HG03066 (cell line): ENCODE results near the gene IL3RA.

ENCODE experiments used
- ATAC-seq: cut with Tn5 transposase; IDR thresholded peaks from one replicate; pipeline ENCODE4 v1.9.1; 2021; ENCODE audit warnings: low read depth; ENCODE audit not compliant: unreplicated experiment

The IL3RA gene

DNA sequence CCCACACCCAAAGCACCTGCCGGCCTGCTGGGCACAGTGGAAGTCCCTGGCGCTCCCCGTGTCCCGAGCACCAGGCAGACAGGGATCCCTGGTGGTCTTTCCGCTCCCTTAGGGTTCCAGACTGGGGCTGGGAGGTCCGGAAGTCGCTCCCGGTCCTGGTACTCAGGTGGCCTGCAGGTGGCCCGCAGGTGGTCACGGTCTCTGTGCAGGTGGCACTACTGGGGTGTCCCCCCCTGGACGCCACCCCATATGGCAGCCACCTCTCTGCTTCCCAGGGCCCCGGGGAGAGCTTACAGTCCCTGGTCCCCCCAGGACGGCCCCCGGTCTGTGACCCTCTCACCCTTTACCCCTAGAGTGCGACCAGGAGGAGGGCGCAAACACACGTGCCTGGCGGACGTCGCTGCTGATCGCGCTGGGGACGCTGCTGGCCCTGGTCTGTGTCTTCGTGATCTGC, 41.7 kb downstream of the IL3RA start:
- ATAC-seq, result no peak

DNA sequence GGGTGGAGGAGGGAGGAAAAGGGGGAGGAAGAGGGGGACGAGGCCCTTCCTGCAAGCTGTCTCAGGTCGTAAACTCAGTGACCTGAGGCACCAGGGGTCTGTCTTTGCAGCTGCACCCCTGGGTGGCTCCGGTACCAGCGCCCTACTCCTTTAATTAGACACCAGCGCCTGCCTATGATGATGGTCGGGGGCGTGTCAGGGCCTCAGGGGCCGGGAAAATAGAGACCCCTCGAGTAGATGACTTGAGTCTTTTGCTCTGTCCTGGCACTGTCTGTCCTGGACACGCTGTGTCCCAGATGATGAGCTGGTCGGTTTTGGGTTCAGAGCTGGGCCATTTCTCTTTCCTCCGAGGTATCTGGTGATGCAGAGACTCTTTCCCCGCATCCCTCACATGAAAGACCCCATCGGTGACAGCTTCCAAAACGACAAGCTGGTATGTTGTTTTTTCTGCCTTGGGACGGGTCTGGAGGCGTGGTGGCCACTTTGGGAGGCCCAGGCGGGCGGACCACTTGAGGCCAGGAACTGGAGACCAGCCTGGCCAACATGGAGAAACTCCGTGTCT, 44.2 kb downstream of the IL3RA start:
- ATAC-seq, result no peak

GRCh38 chrX:1384658-1385252, 48.2 kb downstream of the IL3RA start:
- no peak for ATAC-seq

- no peak for ATAC-seq
Observed at GRCh38 chrX:1385253-1386223, 49.0 kb downstream of the IL3RA start.

- ATAC-seq, result no peak
Observed at GRCh38 chrX:1386338-1387127, 49.9 kb downstream of the IL3RA start.

GRCh38 chrX:1387141-1387776, 50.7 kb downstream of the IL3RA start:
- ATAC-seq, result no peak

DNA sequence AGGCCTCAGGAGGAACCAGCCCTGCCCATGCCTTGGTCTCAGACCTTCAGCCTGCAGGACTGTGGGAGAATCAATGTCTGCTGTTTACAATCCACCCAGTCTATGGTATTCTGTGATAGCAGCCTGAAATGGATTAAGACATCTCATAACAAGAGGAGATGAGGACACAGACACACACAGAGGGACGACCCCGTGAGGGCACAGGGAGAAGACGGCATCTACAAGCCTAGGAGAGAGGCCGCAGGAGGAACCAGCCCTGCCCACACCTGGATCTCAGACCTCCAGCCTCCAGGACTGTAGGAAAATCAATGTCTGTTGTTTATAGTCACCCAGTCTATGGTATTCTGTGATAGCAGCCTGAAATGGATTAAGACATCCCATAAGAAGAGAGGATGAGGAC, 52.1 kb downstream of the IL3RA start:
- no peak for ATAC-seq

DNA sequence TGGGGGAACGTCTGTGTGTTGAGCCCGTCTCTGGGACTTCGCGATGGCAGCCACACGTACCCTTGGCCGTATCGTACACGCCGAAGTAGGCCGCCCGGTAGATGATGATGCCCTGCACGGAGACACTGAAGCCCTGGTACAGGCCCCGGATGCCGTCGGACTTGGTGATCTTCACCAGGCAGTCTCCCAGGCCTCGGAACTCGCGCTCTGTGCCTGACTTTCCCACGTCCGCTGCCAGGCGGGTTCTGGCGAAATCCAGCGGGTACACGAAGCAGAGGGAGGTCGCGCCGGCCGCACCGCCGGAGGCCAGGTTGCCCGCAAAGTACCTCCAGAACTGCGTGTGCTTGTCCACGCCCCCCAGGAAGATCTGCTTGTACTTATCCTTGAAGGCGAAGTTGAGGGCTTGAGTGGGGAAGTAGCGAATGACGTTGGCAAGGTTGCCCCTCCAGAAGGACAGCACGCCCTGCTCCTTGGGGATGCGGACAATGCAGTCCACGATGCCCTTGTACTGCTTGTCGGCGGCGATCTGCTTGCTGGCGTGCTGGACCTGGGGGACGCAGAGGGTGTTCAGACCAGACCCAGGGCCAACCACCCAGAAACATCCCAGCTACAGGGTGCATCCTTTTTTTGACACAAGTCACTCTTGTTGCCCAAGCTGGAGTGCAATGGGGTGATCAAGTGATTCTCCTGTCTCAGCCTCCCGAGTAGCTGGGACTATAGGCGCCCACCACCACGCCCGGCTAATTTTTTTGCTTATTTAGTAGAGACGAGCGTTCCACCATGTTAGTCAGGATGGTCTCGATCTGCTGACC, 52.8 kb downstream of the IL3RA start:
- no peak for ATAC-seq

DNA sequence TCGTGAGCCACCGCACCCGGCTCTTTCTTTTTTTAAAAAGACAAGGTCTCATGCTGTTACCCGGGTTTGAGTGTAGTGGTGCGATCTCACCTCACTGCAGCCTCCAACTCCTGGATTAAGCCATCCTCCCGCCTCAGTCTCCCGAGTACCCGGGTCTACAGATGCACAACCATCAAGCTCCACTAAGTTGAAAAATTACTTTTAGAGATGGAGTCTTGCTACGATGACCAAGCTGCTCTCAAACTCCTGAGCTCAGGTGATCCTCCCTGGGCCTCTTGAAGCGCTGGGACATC, 53.4 kb downstream of the IL3RA start:
- ATAC-seq, result no peak

GRCh38 chrX:1390621-1391369, 54.2 kb downstream of the IL3RA start:
- ATAC-seq, result no peak

GRCh38 chrX:1391370-1391706, 54.8 kb downstream of the IL3RA start:
- peak; percentile 41 for ATAC-seq

GRCh38 chrX:1391707-1392375, 55.3 kb downstream of the IL3RA start, which contains the start of gene SLC25A6:
Gene SLC25A6 (minus strand): TSS chrX:1392113. CDS start chrX:1392009, 104 bp downstream.
- peak; percentile 94 for ATAC-seq

GRCh38 chrX:1392376-1393068, 55.9 kb downstream of the IL3RA start:
- ATAC-seq, result peak; percentile 34

DNA sequence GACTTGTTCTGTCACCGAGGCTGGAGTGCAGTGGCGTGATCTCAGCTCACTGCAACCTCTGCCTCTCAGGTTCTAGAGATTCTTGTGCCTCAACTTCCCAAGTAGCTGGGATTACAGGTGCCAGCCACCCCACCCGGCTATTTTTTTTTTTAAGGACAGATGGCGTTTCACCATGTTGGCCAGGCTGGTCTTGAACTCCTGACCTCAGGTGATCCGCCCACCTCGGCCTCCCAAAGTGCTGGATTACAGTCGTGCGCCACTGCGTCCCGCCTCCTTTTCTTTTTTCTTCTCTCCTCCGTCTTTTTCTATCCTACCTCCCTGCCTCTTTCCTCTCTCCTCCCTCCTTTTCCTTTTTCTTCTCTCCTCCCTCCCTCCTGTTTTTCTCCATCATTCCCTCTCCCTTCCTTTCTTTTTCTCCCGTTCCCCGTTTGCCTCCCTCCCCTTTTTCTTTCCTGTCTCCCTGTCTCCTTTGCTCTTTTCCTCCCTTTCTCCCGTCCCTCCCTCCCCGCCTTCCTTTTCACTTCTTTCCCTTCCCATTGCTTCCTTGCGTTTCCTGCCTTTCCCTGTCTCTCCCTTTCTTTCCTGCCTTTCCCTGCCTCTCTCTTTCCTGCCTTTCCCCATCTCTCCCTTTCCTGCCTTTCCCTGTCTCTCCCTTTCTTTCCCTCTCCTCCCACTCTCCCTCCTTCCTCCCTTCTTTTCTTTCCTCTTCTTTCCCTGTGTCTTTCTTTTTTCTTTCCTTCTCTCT, 57.5 kb downstream of the IL3RA start:
- no peak for ATAC-seq

DNA sequence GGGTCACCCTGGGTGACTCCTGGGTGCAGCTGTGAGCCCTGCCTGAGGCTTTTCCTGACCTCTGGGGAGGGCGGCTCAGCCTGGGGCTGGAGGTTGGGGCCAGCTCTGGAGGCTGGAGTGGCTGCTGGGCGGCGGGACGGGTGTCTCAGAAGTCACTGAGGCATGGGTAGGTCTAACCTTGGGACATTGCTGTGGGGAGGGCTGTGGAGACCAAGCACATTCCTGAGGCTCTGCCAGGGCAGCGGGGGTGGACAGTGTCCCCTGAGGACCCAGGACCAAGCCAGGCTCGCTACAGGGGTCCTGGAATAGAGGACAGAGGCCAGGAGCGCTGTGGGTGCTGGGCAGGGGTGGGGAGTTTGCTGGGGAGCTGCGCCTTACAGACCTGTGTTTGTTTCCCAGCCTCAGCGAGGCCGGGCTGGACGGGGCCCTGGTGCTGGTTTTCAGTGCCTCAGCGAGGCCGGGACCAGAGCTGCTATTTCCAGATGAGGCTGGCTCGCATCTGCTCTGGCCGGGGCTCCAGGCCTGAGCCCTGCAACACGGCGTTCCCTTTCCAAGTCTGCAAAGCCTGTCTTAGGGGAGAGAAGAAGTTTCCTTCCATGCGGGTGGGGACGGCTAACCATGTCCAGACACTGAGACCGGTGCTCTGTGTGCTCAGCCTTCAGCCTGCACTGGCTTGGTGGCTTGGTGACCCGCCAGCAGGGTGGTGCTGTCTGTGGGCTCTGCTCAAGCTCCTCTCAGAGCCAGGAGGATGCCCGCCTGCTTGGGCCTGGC, 58.3 kb downstream of the IL3RA start:
- no peak for ATAC-seq

DNA sequence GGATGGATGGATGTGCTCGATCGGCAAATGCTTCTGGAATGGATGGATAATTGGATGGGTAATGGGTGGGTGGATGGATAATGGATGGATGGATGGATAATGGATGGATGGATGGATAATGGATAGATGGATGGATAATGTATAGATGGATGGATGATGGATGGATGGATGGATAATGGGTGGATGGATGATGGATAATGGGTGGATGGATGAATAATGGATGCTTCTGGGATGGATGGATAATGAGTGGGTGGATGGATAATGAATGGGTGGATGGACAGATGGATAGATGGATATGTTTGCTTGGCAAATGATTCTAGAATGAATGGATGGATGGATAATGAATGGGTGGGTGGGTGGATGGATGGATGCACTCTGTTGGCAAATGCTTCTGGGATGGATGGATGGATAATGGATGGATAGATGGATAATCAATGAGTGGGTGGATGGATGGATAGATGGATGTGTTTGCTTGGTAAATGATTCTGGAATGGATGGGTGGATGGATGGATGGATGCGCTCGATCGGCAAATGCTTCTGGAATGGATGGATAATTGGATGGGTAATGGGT, 59.1 kb downstream of the IL3RA start:
- no peak for ATAC-seq
